H1 (cell line): Measurements from ENCODE around the gene TRDN. TPM values are rescaled to one million over a fixed set of nuclear protein-coding genes. Genes with fewer than 3 reads are reported as not detected.

Source experiments
- CTCF ChIA-PET: fragments of 300-600 bp; sonication (Branson Sonifier 250); formaldehyde crosslinking; loops from one replicate; lab custom pipeline; 2021; ENCODE audit not compliant: partially characterized antibody; lab: Charles Lee
- POLR2A ChIA-PET: fragments of 300-600 bp; sonication (Branson Sonifier 250); formaldehyde crosslinking; loops from one replicate; lab custom pipeline; 2021; ENCODE audit warnings: inconsistent platforms; ENCODE audit not compliant: partially characterized antibody; lab: Charles Lee
- DNase-seq, 2 experiments: peaks; one replicate each; pipeline versions ENCODE4 v3.0.0 to v3.0.0-alpha.2; 2010 to 2022; ENCODE audit warnings: low spot score in 2 of 2, low read depth in 1 of 2, mixed read lengths in 1 of 2
- FAIRE-seq: peaks from 2 replicates; lab custom pipeline; 2011; peaks lifted over from hg19 to GRCh38; lab: Jason Lieb, UNC
- H2AFZ ChIP-seq: 2 replicates; pipeline ENCODE4 v1.8.1; 2012; ENCODE audit warnings: low read length, inconsistent platforms
- H2AK5ac ChIP-seq: 2 replicates; pipeline ENCODE4 v1.6.1; 2013; ENCODE audit warnings: low read depth, low read length
- H2BK120ac ChIP-seq: replicated peaks from 2 replicates; pipeline ENCODE3; 2013; ENCODE audit warnings: low read depth, low read length, inconsistent platforms
- H2BK12ac ChIP-seq: 2 replicates; pipeline ENCODE4 v1.6.1; 2013; ENCODE audit warnings: low read depth, low read length
- H2BK15ac ChIP-seq: 2 replicates; pipeline ENCODE4 v1.6.1; 2013; ENCODE audit warnings: low read length
- H2BK20ac ChIP-seq: 2 replicates; pipeline ENCODE4 v1.6.1; 2013; ENCODE audit warnings: low read length
- H2BK5ac ChIP-seq: 2 replicates; pipeline ENCODE4 v1.6.1; 2013; ENCODE audit warnings: low read depth, low read length
- H3K14ac ChIP-seq: 2 replicates; pipeline ENCODE4 v1.6.1; 2013; ENCODE audit warnings: inconsistent platforms; ENCODE audit not compliant: insufficient read length
- H3K18ac ChIP-seq: 2 replicates; pipeline ENCODE4 v1.6.1; 2013; ENCODE audit warnings: low read length; ENCODE audit errors: extremely low read depth
- H3K23ac ChIP-seq: 2 replicates; pipeline ENCODE4 v1.6.1; 2013; ENCODE audit warnings: inconsistent platforms; ENCODE audit not compliant: insufficient read length
- H3K23me2 ChIP-seq: 2 replicates; pipeline ENCODE4 v1.6.1; 2013; ENCODE audit warnings: low read depth, low read length
- H3K27ac ChIP-seq: 2 replicates; pipeline ENCODE4 v1.6.1; 2011; ENCODE audit warnings: low read depth, low read length, inconsistent platforms
- H3K27me3 ChIP-seq, 4 experiments: replicated peaks in 1 of 4; 1 replicate in 1 of 4; 2 replicates in 3 of 4; pipeline versions ENCODE4 v1.6.1 to v1.8.1; 2011 to 2013; ENCODE audit warnings: low read length in 3 of 4, mild to moderate bottlenecking in 3 of 4, inconsistent platforms in 2 of 4, mixed read lengths in 2 of 4, moderate library complexity in 1 of 4; ENCODE audit not compliant: control insufficient read depth in 3 of 4, insufficient read depth in 3 of 4; ENCODE audit errors: extremely low read depth in 1 of 4
- H3K36me3 ChIP-seq, 4 experiments: 2 replicates each; pipeline versions ENCODE4 v1.6.1 to v1.8.1; 2011 to 2013; ENCODE audit warnings: mild to moderate bottlenecking in 4 of 4, low read length in 3 of 4, moderate library complexity in 2 of 4, control low read depth in 1 of 4, inconsistent platforms in 1 of 4; ENCODE audit not compliant: insufficient read depth in 4 of 4, control insufficient read depth in 2 of 4
- H3K4ac ChIP-seq: replicated peaks from 2 replicates; pipeline ENCODE3; 2013; ENCODE audit warnings: low read length, low read depth, mixed read lengths, inconsistent platforms; ENCODE audit not compliant: insufficient read length
- H3K4me1 ChIP-seq, 4 experiments: replicated peaks in 1 of 4; 1 replicate in 1 of 4; 2 replicates in 3 of 4; pipeline versions ENCODE4 v1.6.1 to v1.8.1; 2011 to 2013; ENCODE audit warnings: low read length in 3 of 4, inconsistent platforms in 2 of 4, mixed read lengths in 1 of 4; ENCODE audit not compliant: insufficient read depth in 4 of 4, control insufficient read depth in 3 of 4
- H3K4me2 ChIP-seq, 2 experiments: 2 replicates each; pipeline versions ENCODE4 v1.6.1 to v1.8.1; 2011 to 2013; ENCODE audit warnings: low read depth in 2 of 2, low read length in 2 of 2, control low read depth in 1 of 2, inconsistent platforms in 1 of 2, mild to moderate bottlenecking in 1 of 2; ENCODE audit not compliant: insufficient read depth in 1 of 2
- H3K4me3 ChIP-seq, 4 experiments: fragments of 200-600, 300-600 bp in 1 of 4; sonication (generic), shearing (Covaris generic), sonication (Bioruptor Twin) in 1 of 4; 2 replicates each; pipeline versions ENCODE4 v1.5.1 to v1.8.1; 2011 to 2016; ENCODE audit warnings: low read length in 4 of 4, low read depth in 3 of 4, control low read depth in 2 of 4, inconsistent platforms in 2 of 4, mild to moderate bottlenecking in 2 of 4, mixed read lengths in 1 of 4, moderate library complexity in 1 of 4; ENCODE audit not compliant: insufficient read depth in 2 of 4; ENCODE audit errors: extremely low read depth in 1 of 4
- H3K56ac ChIP-seq: replicated peaks from 2 replicates; pipeline ENCODE3; 2013; ENCODE audit warnings: low read depth, mild to moderate bottlenecking, mixed read lengths, low read length, inconsistent platforms; ENCODE audit not compliant: insufficient read length
- H3K79me1 ChIP-seq: 2 replicates; pipeline ENCODE4 v1.6.1; 2013; ENCODE audit warnings: low read depth, low read length, control low read depth
- H3K79me2 ChIP-seq, 2 experiments: 2 replicates each; pipeline versions ENCODE4 v1.6.1 to v1.8.1; 2012 to 2013; ENCODE audit warnings: low read length in 2 of 2, mild to moderate bottlenecking in 2 of 2, inconsistent platforms in 1 of 2; ENCODE audit not compliant: insufficient read depth in 2 of 2, control insufficient read depth in 1 of 2
- H3K9ac ChIP-seq, 4 experiments: replicated peaks in 1 of 4; 1 replicate in 1 of 4; 2 replicates in 3 of 4; pipeline versions ENCODE4 v1.6.1 to v1.8.1; 2011 to 2013; ENCODE audit warnings: low read depth in 3 of 4, low read length in 3 of 4, control low read depth in 2 of 4, mild to moderate bottlenecking in 2 of 4, moderate library complexity in 2 of 4, inconsistent platforms in 1 of 4; ENCODE audit errors: extremely low read depth in 1 of 4
- H3K9me3 ChIP-seq, 2 experiments: 2 replicates each; pipeline versions ENCODE4 v1.6.1 to v1.8.1; 2012 to 2013; ENCODE audit warnings: mild to moderate bottlenecking in 2 of 2, moderate library complexity in 2 of 2, control low read depth in 1 of 2, inconsistent platforms in 1 of 2, low read depth in 1 of 2, low read length in 1 of 2, mixed read lengths in 1 of 2; ENCODE audit not compliant: insufficient read depth in 2 of 2
- H4K20me1 ChIP-seq, 2 experiments: replicated peaks in 1 of 2; 2 replicates each; pipeline versions ENCODE3 to v1.8.1; 2011 to 2013; ENCODE audit warnings: inconsistent platforms in 2 of 2, low read length in 2 of 2, mild to moderate bottlenecking in 1 of 2; ENCODE audit not compliant: insufficient read depth in 2 of 2, control insufficient read depth in 1 of 2
- H4K5ac ChIP-seq: 2 replicates; pipeline ENCODE4 v1.6.1; 2013; ENCODE audit warnings: low read length, low read depth, mixed read lengths, inconsistent platforms; ENCODE audit not compliant: insufficient read length
- H4K8ac ChIP-seq: 2 replicates; pipeline ENCODE4 v1.8.0; 2013; ENCODE audit warnings: mild to moderate bottlenecking, moderate library complexity, low read length, inconsistent platforms; ENCODE audit not compliant: insufficient read depth; ENCODE audit errors: extremely low read depth
- H4K91ac ChIP-seq: replicated peaks from 2 replicates; pipeline ENCODE3; 2013; ENCODE audit warnings: low read length, mixed read lengths, inconsistent platforms; ENCODE audit not compliant: insufficient read length
- BACH1 ChIP-seq: IDR thresholded peaks from 2 replicates; pipeline ENCODE4 v1.6.1; 2012; ENCODE audit warnings: low read length, improper control_type of control experiment
- CBX8 ChIP-seq: fragments of 300-800, 300-1000 bp; sonication (generic); IDR thresholded peaks from 2 replicates; pipeline ENCODE4 v1.7.1; 2016; ENCODE audit warnings: low read depth, low read length, borderline replicate concordance
- E2F6 ChIP-seq: IDR thresholded peaks from 2 replicates; pipeline ENCODE4 v1.6.1; 2012; ENCODE audit warnings: inconsistent platforms
- KDM4A ChIP-seq: IDR thresholded peaks from one replicate; pipeline ENCODE4 v1.7.1; 2012; ENCODE audit warnings: low read depth, mild to moderate bottlenecking, moderate library complexity, low read length, inconsistent platforms; ENCODE audit not compliant: severe bottlenecking
- POU5F1 ChIP-seq: IDR thresholded peaks from 2 replicates; pipeline ENCODE4 v1.6.1; 2011; ENCODE audit warnings: low read depth, mild to moderate bottlenecking, low read length, moderate library complexity
- RFX5 ChIP-seq: IDR thresholded peaks from 2 replicates; pipeline ENCODE4 v1.6.1; 2011; ENCODE audit warnings: low read depth, low read length, improper control_type of control experiment, borderline replicate concordance
- TAF7 ChIP-seq: optimal IDR thresholded peaks from 2 replicates; pipeline ENCODE3; 2011; ENCODE audit warnings: low read depth, mild to moderate bottlenecking, inconsistent platforms, low read length, moderate library complexity, borderline replicate concordance
- WGBS, 2 experiments: shearing (Covaris generic) in 1 of 2; methylation state at CpG; one replicate each; pipeline versions ENCODE4 v1.1.6 to v1.1.7; 2013 to 2015; ENCODE audit warnings: low lambda C conversion rate in 2 of 2, mixed read lengths in 2 of 2, inconsistent platforms in 1 of 2, low coverage in 1 of 2, missing lambda C conversion rate in 1 of 2; ENCODE audit not compliant: insufficient replicate concordance in 2 of 2, insufficient coverage in 1 of 2, insufficient read length in 1 of 2; ENCODE audit errors: extremely low coverage in 1 of 2, missing lambda C conversion rate in 1 of 2; 5-methylcytosine and 5-hydroxymethylcytosine counted together
- polyA plus RNA-seq, 7 experiments: library from polyadenylated mRNA; depleted of rRNA in 3 of 7; stranded (reverse) in 5 of 7; unstranded in 2 of 7; fragments of >200 nt in 5 of 7; fragments of 200-250 nt in 2 of 7; gene quantifications; 1 replicate in 5 of 7; 2 replicates in 1 of 7; 4 replicates in 1 of 7; pipeline versions ENCODE4 v1.2.1 to v1.2.3, GENCODE V29; 2011 to 2013; ENCODE audit warnings: missing spikeins in 2 of 7, mixed read lengths in 2 of 7
- total RNA-seq: library from RNA; stranded (reverse); fragmentation: NEBNext Ultra II Directional; extraction: Animal tissue kit (Norgen Biotek cat#: 25700); gene quantifications from 2 replicates; pipeline ENCODE4 v1.2.1, GENCODE V29; 2021

The TRDN gene
- total and polyA plus RNA-seq, 2 of the 8 experiments (the other 6 are each of a cell fraction or from before 2014, with no cell fraction given) = 1.6 to 41.6 TPM

- POLR2A ChIA-PET = no interaction called here
- H4K5ac ChIP-seq = no peak overlapping the region
Measured at GRCh38 chr6:123635567-123635966, 1.2 kb downstream of the TRDN start.

More at GRCh38 chr6:123635567-123635966, 1.2 kb downstream of the TRDN start:
- no peaks in the 10 kb centered on the region for H3K23me2 ChIP-seq
- H3K14ac ChIP-seq = no peak overlapping the region
- H4K91ac ChIP-seq = no peak overlapping the region
- H3K56ac ChIP-seq = no peak overlapping the region
- TF ChIP-seq CBX8 = no peak
- TF ChIP-seq BACH1 = no peak
- TF ChIP-seq RFX5 = no peak
- no peak for TF ChIP-seq E2F6
- no peak for TF ChIP-seq TAF7
- TF ChIP-seq KDM4A = no peak
- TF ChIP-seq POU5F1 = no peak
- TF ChIP-seq, all 59 proteins: peak for 0
- no peak overlapping the region for H4K8ac ChIP-seq
- H3K4me1 ChIP-seq = peaks cover 0 to 4% (median 0%) of the 10 kb centered on the region in 4 experiments; a peak in 1 of 7 replicates
- CTCF ChIA-PET = no interaction called here
- DNase-seq = no peak
- no peak overlapping the region for H3K4me2 ChIP-seq
- H4K20me1 ChIP-seq = no peaks in the 10 kb centered on the region
- H3K9ac ChIP-seq = no peak overlapping the region
- H3K27ac ChIP-seq = no peak overlapping the region
- H2BK12ac ChIP-seq = no peak overlapping the region
- H2AK5ac ChIP-seq = no peak overlapping the region
- WGBS, 2 experiments = 100% methylated on average over 1 of the region's 1 CpG; no CpG with 5 or more reads in 1 of the 2 experiments
- H2BK5ac ChIP-seq = no peak overlapping the region
- H3K36me3 ChIP-seq = no peaks in the 10 kb centered on the region
- no peak overlapping the region for H2BK120ac ChIP-seq
- H2BK15ac ChIP-seq = no peak overlapping the region
- H3K27me3 ChIP-seq = no peaks in the 10 kb centered on the region
- no peaks in the 10 kb centered on the region for H3K79me1 ChIP-seq
- no peaks in the 10 kb centered on the region for H3K79me2 ChIP-seq
- H3K9me3 ChIP-seq = no peaks in the 10 kb centered on the region
- H2BK20ac ChIP-seq = no peak overlapping the region
- no peak overlapping the region for H3K23ac ChIP-seq
- H3K4ac ChIP-seq = no peak overlapping the region
- no peak for FAIRE-seq
- H3K18ac ChIP-seq = no peak overlapping the region
- H3K4me3 ChIP-seq = no peak overlapping the region
- no peak overlapping the region for H2AFZ ChIP-seq
